Activated T-helper 1 cell treated with anti-CD3 and anti-CD28 coated beads, Interleukin-12 subunit alpha, Interleukin-12 subunit beta, Interleukin-2, Interleukin-4 antibody, amounts not matched to agents 30 ng/mL and 10 ng/mL and 1 ng/mL, durations not matched to agents 14 hours and 24 hours and 36 hours (primary cell): ENCODE results near the gene DISP3. TPM values are rescaled to one million over a fixed set of nuclear protein-coding genes. Genes with fewer than 3 reads are reported as not detected.

Experiments
- DNase-seq: peaks from one replicate; pipeline ENCODE4 v3.0.0; 2021; ENCODE audit warnings: low spot score
- H3K27ac Mint-ChIP-seq: one replicate; pipeline ENCODE4 v1.8.0; 2021; ENCODE audit warnings: mild to moderate bottlenecking, mixed read lengths
- H3K27me3 Mint-ChIP-seq: one replicate; pipeline ENCODE4 v1.8.0; 2022; ENCODE audit warnings: mild to moderate bottlenecking, moderate library complexity, mixed read lengths; ENCODE audit not compliant: insufficient read depth
- H3K36me3 Mint-ChIP-seq: one replicate; pipeline ENCODE4 v1.8.0; 2021; ENCODE audit warnings: low read depth, mixed read lengths
- H3K4me1 Mint-ChIP-seq: one replicate; pipeline ENCODE4 v1.8.0; 2021; ENCODE audit warnings: low read depth, mixed read lengths
- H3K4me3 Mint-ChIP-seq: one replicate; pipeline ENCODE4 v1.8.0; 2021; ENCODE audit warnings: mild to moderate bottlenecking, moderate library complexity, mixed read lengths
- H3K9me3 Mint-ChIP-seq: one replicate; pipeline ENCODE4 v1.8.0; 2021; ENCODE audit warnings: mixed read lengths
- intact Hi-C: fragments of 100-400 bp; cut with micrococcal nuclease; formaldehyde crosslinking; loops from one replicate; pipeline ENCODE4 v1.15.1; 2024
- total RNA-seq: library from RNA; stranded (reverse); gene quantifications from 2 replicates; pipeline ENCODE4 v1.2.3, GENCODE V29; 2022

DISP3 gene
- total RNA-seq, 1 donor from 2014 or later = 0.41 TPM

GRCh38 chr1:11444907-11445306 lies 34.0 kb upstream of the DISP3 start:
- Mint-ChIP-seq H3K27ac (no peak overlapping the region), H3K9me3 (no peaks in the 10 kb centered on the region), H3K4me3 (no peak overlapping the region), H3K4me1 (no peaks in the 10 kb centered on the region), H3K27me3 (peaks cover 12% of the 10 kb centered on the region), H3K36me3 (no peaks in the 10 kb centered on the region)
- intact Hi-C loops = no loop called here
- no peak for DNase-seq

- intact Hi-C loops = no loop called here
- no peak for DNase-seq
- H3K27me3 Mint-ChIP-seq = peaks cover 12% of the 10 kb centered on the region
- H3K36me3 Mint-ChIP-seq = no peaks in the 10 kb centered on the region
- no peaks in the 10 kb centered on the region for H3K4me1 Mint-ChIP-seq
- no peak overlapping the region for H3K27ac Mint-ChIP-seq
- no peaks in the 10 kb centered on the region for H3K9me3 Mint-ChIP-seq
- H3K4me3 Mint-ChIP-seq = no peak overlapping the region
Observed at GRCh38 chr1:11447903-11448302, 31.1 kb upstream of the DISP3 start.

GRCh38 chr1:11448373-11449099 lies 30.4 kb upstream of the DISP3 start:
- Mint-ChIP-seq H3K4me3 (no peak overlapping the region), H3K27ac (no peak overlapping the region), H3K4me1 (no peaks in the 10 kb centered on the region), H3K9me3 (no peaks in the 10 kb centered on the region), H3K36me3 (no peaks in the 10 kb centered on the region), H3K27me3 (peaks cover 12% of the 10 kb centered on the region)
- DNase-seq = no peak
- intact Hi-C loops = no loop called here

- Mint-ChIP-seq H3K27ac (no peak overlapping the region), H3K9me3 (no peaks in the 10 kb centered on the region), H3K4me3 (no peak overlapping the region), H3K4me1 (no peaks in the 10 kb centered on the region), H3K36me3 (no peaks in the 10 kb centered on the region), H3K27me3 (peaks cover 9% of the 10 kb centered on the region)
- DNase-seq = no peak
- intact Hi-C loops = no loop called here
Observed at GRCh38 chr1:11449100-11449403, 29.9 kb upstream of the DISP3 start.

DNA sequence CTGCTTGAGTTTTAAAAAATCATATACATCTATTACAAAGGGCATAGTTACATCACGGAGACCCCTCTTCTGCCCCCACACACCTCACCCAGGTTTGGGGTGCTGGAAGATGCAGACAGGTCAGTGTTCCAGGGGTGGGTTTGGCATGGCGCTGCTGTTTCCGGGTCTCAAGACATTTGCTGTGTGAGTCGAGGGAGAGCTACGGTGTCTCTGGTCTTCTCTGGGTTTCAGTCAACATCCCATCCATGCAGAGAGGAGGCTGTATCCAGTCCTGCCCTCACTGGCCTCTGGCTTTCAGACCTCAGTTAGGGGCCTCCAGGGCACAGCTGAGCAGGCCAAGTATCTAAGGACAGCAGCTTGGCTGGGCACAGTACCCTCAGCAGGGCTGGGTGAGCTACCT lies 28.6 kb upstream of the DISP3 start:
- Mint-ChIP-seq H3K4me3 (no peak overlapping the region), H3K4me1 (no peaks in the 10 kb centered on the region), H3K27me3 (peaks cover 6% of the 10 kb centered on the region), H3K9me3 (no peaks in the 10 kb centered on the region), H3K36me3 (no peaks in the 10 kb centered on the region), H3K27ac (no peak overlapping the region)
- intact Hi-C loops = no loop called here
- no peak for DNase-seq

DNA sequence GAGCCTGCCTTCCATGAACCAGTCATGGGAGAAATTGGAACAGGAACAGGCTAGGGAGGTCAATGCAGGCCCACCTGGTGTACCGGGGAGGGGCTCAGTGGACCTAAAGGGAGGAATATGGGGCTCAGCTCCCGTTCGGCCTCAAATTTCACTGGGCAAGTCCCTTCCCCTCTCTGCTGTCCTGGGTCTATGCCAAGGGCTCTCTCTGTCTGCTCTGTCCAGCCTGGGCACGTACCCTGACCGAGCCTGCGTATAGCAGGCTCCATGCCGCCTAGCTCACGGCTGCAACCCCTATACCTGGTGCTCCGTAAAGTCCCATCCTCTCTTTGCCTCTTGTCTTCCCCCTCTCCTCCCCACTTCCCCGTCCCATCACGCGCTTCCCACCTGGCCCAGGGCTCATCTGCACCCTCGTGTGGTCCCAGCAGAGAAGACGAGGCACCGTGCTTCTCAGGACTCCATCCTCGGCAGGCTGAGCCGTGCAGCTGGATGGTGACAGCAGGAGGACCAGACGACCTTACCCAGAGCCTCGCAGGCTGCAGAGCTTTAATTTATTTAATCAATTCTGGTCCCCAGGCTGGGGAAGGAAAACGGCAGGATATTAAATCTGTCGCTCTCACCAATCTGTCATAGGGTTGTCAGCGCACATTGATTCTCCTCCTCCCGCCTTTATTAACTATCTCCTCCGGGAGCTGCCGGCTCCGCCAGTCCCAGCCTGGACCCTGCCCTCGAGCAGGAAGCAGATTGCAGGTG lies 25.0 kb upstream of the DISP3 start:
- Mint-ChIP-seq H3K27ac (no peak overlapping the region), H3K27me3 (peaks cover 6% of the 10 kb centered on the region), H3K4me3 (no peak overlapping the region), H3K4me1 (no peaks in the 10 kb centered on the region), H3K9me3 (no peaks in the 10 kb centered on the region), H3K36me3 (no peaks in the 10 kb centered on the region)
- DNase-seq = no peak
- intact Hi-C loops = no loop called here

DNA sequence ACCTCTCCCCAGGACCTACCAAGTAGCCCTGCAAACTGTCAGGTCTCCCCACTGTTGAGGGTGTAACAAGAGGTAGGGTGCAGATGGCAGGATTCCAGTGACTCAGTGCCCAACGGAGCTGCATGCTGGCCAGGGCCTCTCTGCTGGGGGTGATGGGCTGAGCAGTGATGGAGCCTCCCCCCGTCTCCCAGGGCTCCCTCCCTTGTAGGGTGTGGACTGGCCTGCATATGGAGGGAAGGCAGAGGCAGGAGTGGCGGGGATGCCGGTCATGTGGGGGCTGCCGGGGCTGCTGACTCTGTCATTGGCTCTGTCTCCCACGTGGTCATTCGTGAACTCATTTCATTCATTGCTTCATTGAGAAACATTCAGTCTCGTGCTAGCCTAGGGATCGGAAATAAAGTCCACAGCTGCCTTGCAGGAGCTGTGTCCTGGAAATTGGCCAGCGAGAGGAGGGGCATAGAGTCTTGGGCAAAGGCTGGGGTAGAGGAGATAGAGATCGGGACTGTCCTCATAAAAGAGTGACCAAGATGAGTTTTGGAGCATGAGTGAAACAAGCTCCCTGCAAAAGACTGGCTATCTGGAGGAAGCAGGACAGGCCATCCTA lies 22.9 kb upstream of the DISP3 start:
- Mint-ChIP-seq H3K4me3 (no peak overlapping the region), H3K36me3 (no peaks in the 10 kb centered on the region), H3K27ac (no peak overlapping the region), H3K27me3 (peaks cover 6% of the 10 kb centered on the region), H3K9me3 (no peaks in the 10 kb centered on the region), H3K4me1 (no peaks in the 10 kb centered on the region)
- intact Hi-C loops = no loop called here
- DNase-seq = no peak

GRCh38 chr1:11456965-11457364 lies 22.0 kb upstream of the DISP3 start:
- Mint-ChIP-seq H3K4me3 (no peak overlapping the region), H3K27ac (no peak overlapping the region), H3K36me3 (no peaks in the 10 kb centered on the region), H3K27me3 (peaks cover 6% of the 10 kb centered on the region), H3K4me1 (no peaks in the 10 kb centered on the region), H3K9me3 (no peaks in the 10 kb centered on the region)
- DNase-seq = no peak
- intact Hi-C loops = no loop called here

GRCh38 chr1:11458811-11459275 lies 20.1 kb upstream of the DISP3 start:
- H3K4me1 Mint-ChIP-seq = no peaks in the 10 kb centered on the region
- H3K36me3 Mint-ChIP-seq = no peaks in the 10 kb centered on the region
- intact Hi-C loops = no loop called here
- H3K27ac Mint-ChIP-seq = no peak overlapping the region
- no peak overlapping the region for H3K4me3 Mint-ChIP-seq
- peaks cover 9% of the 10 kb centered on the region for H3K27me3 Mint-ChIP-seq
- no peak for DNase-seq
- no peaks in the 10 kb centered on the region for H3K9me3 Mint-ChIP-seq

DNA sequence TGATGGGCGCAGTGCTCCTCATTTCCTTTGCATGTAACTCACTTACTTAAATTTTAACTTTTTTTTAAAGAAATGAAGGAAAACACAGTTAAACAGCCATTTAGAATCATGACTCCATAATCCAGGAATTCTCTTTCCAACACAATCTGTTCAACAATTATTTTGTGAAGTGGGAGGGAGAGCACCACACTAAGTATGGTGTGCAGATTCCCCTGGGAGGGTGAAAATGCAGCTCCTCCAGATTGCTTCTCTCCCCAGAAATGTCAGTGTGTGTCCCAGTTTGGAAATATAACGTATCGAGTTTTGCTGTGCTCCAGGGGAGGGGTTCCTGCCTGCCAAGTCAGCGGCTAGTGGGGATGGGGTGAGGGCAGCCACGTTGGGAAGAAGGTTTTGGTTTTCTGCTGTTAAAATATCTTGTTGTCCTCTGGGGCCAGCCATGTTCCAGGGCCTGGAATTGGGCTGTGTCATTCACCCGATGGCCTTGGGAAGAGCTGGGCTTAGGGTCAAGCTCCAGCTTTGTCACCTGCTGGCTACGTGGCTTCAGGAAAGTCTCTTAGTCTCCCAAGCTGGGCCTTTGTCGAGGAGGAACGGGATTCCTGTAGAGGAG lies 17.3 kb upstream of the DISP3 start:
- Mint-ChIP-seq H3K4me1 (no peaks in the 10 kb centered on the region), H3K27ac (no peak overlapping the region), H3K9me3 (no peaks in the 10 kb centered on the region), H3K4me3 (no peak overlapping the region), H3K27me3 (peaks cover 4% of the 10 kb centered on the region), H3K36me3 (no peaks in the 10 kb centered on the region)
- no peak for DNase-seq
- intact Hi-C loops = no loop called here

DNA sequence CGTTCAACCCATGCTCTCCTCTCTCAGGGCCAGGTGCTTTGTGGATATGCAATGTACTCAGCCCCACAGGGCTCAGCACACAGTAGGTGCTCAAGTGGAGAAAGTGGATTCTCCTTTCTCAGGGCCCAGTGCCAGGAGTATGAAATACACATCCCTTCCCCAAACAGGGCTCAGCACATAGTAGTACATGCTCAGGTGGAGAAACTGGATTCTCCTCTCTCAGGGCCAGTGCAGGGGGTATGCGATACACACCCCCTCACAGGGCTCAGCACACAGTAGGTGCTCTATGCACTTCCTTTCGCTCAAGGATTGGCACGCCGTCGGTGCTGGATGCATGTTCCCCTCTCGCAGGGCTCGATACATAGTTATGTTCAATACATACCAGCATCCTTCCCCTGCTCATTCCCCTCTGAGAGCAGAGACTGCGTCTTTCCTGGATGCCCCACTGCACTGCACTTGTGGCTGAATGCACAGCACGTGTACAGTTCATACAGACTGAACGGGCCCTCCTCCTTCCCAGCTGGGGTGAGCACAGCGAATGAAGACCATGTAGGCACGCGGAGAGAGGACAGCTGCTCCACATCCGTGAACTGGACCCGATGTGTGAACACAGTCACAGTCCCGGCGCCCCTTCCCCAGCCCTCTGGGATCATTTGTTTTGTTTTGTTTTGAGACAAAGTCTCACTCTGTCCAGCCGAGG lies 16.6 kb upstream of the DISP3 start:
- no peaks in the 10 kb centered on the region for H3K9me3 Mint-ChIP-seq
- no peak overlapping the region for H3K4me3 Mint-ChIP-seq
- H3K27me3 Mint-ChIP-seq = peaks cover 2% of the 10 kb centered on the region
- intact Hi-C loops = no loop called here
- DNase-seq = no peak
- H3K4me1 Mint-ChIP-seq = no peaks in the 10 kb centered on the region
- no peaks in the 10 kb centered on the region for H3K36me3 Mint-ChIP-seq
- H3K27ac Mint-ChIP-seq = no peak overlapping the region

DNA sequence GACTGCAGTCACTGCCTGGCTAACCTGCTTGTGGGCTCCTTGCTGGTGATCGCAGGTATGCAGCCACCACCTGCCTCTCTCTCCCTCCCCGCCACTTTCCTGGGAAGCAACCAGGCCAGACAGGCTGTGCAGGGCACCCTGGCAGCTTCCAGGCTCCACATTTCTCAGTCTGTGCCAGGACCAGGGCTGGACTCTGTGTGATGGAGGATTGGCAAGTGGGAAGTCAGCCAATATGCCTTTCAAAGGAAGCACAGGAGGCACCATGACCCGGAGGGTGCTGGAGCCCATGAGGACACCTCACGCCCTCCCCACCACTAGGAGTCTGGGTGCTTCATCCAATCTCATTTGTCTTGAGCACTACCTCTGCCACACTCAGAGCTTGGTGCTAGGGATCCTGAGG lies 15.8 kb upstream of the DISP3 start:
- peaks cover 2% of the 10 kb centered on the region for H3K27me3 Mint-ChIP-seq
- H3K9me3 Mint-ChIP-seq = no peaks in the 10 kb centered on the region
- no peak overlapping the region for H3K27ac Mint-ChIP-seq
- H3K4me3 Mint-ChIP-seq = no peak overlapping the region
- no peaks in the 10 kb centered on the region for H3K36me3 Mint-ChIP-seq
- intact Hi-C loops = no loop called here
- DNase-seq = no peak
- H3K4me1 Mint-ChIP-seq = no peaks in the 10 kb centered on the region

- H3K27me3 Mint-ChIP-seq = peaks cover 5% of the 10 kb centered on the region
- no peak for DNase-seq
- intact Hi-C loops = no loop called here
- H3K36me3 Mint-ChIP-seq = no peaks in the 10 kb centered on the region
- no peak overlapping the region for H3K27ac Mint-ChIP-seq
- H3K4me1 Mint-ChIP-seq = no peaks in the 10 kb centered on the region
- H3K4me3 Mint-ChIP-seq = no peak overlapping the region
- H3K9me3 Mint-ChIP-seq = no peaks in the 10 kb centered on the region
Observed at GRCh38 chr1:11465307-11465706, 13.6 kb upstream of the DISP3 start.
